DOHH2 (cell line): ENCODE results near the gene CPNE5.

Experiments
- EZH2phosphoT487 ChIP-seq: fragments of 200-600 bp; sonication (generic); IDR thresholded peaks from 2 replicates; pipeline ENCODE4 v1.6.1; 2017; ENCODE audit warnings: borderline replicate concordance, mild to moderate bottlenecking, antibody characterized with exemption, low read length, moderate library complexity, mixed read lengths
- TF ChIP-seq, protein P1 (sequence below): fragments of 200-600 bp; sonication (generic); IDR thresholded peaks from one replicate; pipeline ENCODE4 v1.5.1; 2014; ENCODE audit warnings: antibody characterized with exemption, mild to moderate bottlenecking, low read depth, low read length; ENCODE audit not compliant: poor library complexity, severe bottlenecking

DNA sequence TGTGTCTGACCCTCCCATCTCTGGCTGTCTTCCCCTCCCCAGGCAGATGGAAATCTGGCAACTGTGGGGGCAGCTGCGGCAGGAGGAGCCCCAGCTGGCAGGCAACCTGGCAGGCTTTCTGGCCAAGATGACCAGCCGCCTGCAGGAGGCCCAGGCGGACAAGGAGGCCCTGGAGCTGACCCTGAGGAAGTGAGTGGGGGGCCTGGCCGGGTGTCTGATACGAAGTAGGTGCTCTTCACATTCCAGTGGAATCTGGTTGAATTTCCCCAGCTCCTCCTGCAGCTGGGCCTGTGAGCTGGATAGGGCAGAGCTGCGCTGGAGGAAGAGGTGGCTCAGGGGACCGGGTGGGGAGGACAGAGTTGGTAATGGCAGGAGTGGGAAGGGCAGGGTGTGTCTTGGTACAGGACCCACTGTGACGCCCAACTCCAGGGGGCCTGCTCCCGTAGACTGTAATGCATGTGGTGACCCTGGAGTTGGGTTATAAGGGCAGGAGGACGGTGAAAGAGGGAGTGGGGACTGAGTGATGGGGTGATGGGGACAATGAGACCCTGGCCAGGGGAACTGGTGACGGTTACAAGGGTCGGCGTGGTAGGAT lies 121.9 kb downstream of the CPNE5 start:
- TF ChIP-seq, protein P1, sequence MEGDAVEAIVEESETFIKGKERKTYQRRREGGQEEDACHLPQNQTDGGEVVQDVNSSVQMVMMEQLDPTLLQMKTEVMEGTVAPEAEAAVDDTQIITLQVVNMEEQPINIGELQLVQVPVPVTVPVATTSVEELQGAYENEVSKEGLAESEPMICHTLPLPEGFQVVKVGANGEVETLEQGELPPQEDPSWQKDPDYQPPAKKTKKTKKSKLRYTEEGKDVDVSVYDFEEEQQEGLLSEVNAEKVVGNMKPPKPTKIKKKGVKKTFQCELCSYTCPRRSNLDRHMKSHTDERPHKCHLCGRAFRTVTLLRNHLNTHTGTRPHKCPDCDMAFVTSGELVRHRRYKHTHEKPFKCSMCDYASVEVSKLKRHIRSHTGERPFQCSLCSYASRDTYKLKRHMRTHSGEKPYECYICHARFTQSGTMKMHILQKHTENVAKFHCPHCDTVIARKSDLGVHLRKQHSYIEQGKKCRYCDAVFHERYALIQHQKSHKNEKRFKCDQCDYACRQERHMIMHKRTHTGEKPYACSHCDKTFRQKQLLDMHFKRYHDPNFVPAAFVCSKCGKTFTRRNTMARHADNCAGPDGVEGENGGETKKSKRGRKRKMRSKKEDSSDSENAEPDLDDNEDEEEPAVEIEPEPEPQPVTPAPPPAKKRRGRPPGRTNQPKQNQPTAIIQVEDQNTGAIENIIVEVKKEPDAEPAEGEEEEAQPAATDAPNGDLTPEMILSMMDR: no peak
- TF ChIP-seq EZH2phosphoT487: no peak
